GM18507 (cell line): Measurements from ENCODE around the gene EIPR1.
"Not testable (repeated sequence)": the region's sequence is repeated elsewhere in the genome, so short reads cannot be mapped to it uniquely, and the experiment has no call there.

Experiments used
- DNase-seq: peaks from one replicate; pipeline ENCODE4 v3.0.0; 2011; ENCODE audit warnings: low read depth; ENCODE audit not compliant: insufficient read length; ENCODE audit errors: extremely low spot score
- FAIRE-seq: peaks from 2 replicates; lab custom pipeline; 2011; peaks lifted over from hg19 to GRCh38; lab: Jason Lieb, UNC

EIPR1 gene

DNA sequence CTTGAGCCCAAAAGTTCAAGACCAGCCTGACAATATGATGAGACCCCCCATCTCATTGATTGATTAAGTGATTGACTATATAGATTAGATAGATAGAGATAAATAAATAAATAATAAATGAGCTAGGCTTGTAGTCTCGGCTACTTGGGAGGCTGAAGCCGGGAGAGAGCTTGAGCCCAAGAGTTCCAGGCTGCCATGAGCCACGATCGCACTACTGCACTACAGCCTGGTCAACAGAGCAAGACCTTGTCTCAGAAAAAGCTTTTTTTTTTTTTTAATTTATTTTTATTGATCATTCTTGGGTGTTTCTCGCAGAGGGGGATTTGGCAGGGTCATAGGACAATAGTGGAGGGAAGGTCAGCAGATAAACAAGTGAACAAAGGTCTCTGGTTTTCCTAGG is 12.4 kb downstream of the EIPR1 start:
- no peak for DNase-seq
- no peak for FAIRE-seq

GRCh38 chr2:3361518-3362389 is 15.9 kb downstream of the EIPR1 start:
- DNase-seq (no peak), FAIRE-seq (no peak)

- DNase-seq (no peak), FAIRE-seq (no peak)
These were observed 19.7 kb downstream of the EIPR1 start for GRCh38 chr2:3357926-3358325.

DNA sequence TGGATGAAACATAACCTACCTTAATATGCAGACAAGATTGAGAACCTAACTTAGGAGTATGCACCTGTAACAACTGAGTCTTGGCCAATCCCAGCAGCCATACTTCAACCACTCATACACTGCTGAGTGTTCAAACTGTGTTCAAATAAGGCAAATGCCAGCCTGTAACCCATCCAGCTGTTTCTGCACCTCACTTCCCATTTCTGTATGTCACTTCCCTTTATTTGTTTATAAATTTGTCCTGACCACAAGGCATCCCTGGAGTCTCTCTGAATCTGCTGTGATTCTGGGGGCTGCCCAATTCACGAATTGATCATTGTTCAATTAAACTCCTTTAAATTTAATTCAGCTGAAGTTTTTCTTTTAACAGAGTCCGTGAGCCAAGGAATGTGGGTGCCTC is 20.2 kb downstream of the EIPR1 start:
- FAIRE-seq, DNase-seq: not testable (repeated sequence)

GRCh38 chr2:3356799-3357198 is 20.8 kb downstream of the EIPR1 start:
- FAIRE-seq (no peak), DNase-seq (no peak)

- FAIRE-seq, result no peak
- DNase-seq, result no peak
These were observed 21.6 kb downstream of the EIPR1 start for GRCh38 chr2:3355951-3356569.

GRCh38 chr2:3354986-3355385 is 22.6 kb downstream of the EIPR1 start:
- no peak for DNase-seq
- no peak for FAIRE-seq

DNA sequence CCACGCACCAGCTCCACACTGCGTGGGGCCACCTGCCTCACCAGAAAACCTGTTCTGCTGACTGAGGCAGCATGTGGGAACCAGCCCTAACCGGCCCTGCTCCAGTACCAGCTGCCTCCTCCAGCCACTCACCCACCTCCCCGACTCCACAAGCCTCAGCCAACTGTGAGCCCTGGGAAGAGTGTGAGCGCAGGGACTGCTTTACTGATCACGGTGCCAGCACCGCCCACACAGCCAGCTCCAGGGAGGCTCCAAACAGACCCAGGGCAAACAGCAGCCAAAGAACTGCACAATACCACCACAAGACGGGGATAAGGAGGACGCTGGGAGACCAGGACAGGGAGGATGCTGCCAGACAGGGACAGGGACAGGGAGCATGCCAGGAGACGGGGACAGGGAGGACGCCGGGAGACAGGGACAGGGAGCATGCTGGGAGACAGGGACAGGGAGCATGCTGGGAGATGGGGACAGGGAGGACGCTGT is 28.4 kb downstream of the EIPR1 start:
- DNase-seq (no peak), FAIRE-seq (no peak)

DNA sequence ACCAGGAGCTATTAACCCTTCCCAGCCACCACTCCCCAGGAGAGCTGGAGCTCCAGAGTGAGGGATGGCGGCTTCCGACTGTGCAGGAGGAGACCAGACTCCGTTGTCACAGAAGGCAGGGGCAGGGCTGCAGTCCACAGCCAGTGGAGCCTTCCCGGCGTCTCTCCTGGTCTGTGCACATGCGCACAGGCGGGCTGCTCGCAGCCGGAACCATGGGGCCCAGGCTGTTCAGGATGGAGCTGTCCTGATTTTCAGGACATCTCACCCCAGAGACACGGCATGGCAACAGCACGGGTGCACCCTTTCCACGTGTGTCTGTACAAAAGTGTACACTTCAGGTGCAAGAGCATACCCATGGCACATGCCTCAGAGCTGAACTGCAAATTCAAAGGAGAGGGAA is 28.9 kb downstream of the EIPR1 start:
- DNase-seq (no peak), FAIRE-seq (no peak)

DNA sequence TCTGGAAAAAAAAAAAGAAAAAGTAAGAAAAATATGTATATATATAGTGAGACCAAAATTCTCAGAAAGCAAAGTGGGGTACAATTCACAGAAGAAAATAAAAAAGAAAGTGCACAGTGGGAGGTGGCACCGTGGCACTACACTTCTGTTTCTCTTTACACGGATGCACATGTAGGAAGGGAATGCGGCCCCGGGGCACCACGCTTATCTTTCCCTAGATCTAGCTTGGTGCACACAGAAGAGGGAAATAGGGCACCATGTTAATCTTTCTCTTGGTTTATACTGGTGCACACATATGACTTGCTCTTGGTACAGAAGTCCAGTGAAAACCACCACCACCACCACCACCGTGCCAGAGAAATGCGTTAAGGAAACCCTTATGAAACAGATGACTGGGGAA is 32.0 kb downstream of the EIPR1 start:
- DNase-seq, result no peak
- no peak for FAIRE-seq

DNA sequence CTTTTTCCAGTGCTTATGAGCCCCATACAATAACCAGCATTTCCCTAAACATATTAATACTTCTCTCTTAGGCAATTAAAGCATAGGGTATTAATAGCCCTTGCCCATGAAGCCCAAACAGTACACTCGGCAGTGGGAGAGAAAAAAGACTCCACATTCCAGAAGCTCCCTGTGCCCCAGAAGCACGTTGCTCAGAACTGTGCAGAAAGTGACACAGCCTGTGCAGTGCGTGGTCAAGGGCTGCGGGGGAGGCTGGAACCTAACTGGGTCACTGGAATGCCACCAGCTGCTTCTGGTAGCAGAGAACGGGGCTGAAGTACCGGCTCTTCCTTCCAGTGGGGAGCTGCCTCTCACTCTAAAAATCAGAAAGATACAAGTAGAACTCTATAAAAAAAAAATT is 32.7 kb downstream of the EIPR1 start:
- FAIRE-seq (no peak), DNase-seq (no peak)

DNA sequence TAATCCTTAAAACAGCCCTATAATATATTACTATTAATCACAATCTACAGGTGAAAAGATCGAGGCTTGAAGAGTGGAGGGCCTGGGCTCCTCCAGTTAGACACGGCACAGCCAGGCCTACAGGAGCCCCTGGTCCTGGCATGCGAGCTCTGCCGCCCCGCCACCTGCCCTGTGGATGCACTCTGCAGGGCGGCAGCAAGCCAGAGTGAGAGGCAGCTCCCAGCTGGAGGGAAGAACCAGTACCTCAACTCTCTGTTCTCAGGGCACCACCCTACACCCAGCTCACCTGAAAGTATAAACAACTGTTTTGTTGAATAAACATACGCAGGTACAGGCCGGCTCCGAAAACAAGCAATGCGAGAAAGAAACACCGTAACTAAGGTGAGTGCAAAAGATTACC is 34.6 kb downstream of the EIPR1 start:
- no peak for DNase-seq
- no peak for FAIRE-seq

DNA sequence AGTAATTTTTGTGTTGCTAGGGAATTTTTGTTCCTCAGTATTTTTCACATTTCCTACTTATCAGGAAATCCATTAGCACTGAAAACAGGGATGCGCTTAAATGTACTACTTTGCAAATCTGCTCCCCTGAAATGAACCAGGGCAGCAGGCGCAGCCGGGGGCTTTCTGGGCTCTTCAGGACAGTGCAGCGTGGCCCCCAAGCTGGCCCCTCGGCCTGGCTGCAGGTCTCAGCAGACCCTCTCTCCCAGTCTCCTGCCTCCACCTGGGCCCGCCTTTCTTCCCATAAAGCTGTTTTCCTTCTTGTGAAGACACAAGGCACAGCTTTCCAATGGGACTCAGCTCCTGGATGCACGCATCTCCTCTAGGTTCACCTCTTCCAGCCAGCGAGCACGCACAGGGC is 35.3 kb downstream of the EIPR1 start:
- DNase-seq (no peak), FAIRE-seq (no peak)

GRCh38 chr2:3341336-3341735 is 36.3 kb downstream of the EIPR1 start:
- DNase-seq, result no peak
- FAIRE-seq, result no peak

GRCh38 chr2:3340144-3340543 is 37.5 kb downstream of the EIPR1 start:
- FAIRE-seq, result no peak
- DNase-seq, result no peak

GRCh38 chr2:3338340-3338739 is 39.3 kb downstream of the EIPR1 start:
- DNase-seq, result no peak
- FAIRE-seq, result no peak

GRCh38 chr2:3336844-3337243 is 40.8 kb downstream of the EIPR1 start:
- DNase-seq (no peak), FAIRE-seq (no peak)

- DNase-seq (no peak), FAIRE-seq (no peak)
These were observed 42.9 kb downstream of the EIPR1 start for GRCh38 chr2:3334392-3335345.

- DNase-seq, result no peak
- FAIRE-seq, result no peak
These were observed 45.5 kb downstream of the EIPR1 start for GRCh38 chr2:3332133-3332532.

DNA sequence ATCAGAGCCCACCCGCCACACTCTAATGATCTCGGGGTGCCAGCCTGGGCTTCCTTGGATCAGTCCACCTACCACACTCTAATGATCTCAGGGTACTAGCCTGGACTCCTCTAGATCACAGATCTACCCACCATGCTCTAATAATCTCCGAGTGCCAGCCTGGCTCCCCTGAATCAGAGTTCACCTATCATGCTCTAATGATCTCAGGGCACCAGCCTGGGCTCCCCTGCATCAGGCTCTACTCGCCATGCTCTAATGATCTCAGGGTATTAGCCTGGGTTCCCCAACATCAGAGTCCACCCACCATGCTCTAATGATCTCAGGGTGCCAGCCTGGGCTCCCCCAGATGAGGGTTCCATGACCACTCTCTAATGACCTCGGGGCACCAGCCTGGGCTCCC is 48.1 kb downstream of the EIPR1 start:
- FAIRE-seq, result no peak
- DNase-seq, result no peak
